Ascending aorta (tissue), 2 donors: Measurements from ENCODE around the gene DENND4B. TPM values are rescaled to one million over a fixed set of nuclear protein-coding genes. Genes with fewer than 3 reads are reported as not detected.

ENCODE experiments used
- DNase-seq, 2 donors: peaks; one replicate each; pipeline ENCODE4 v3.0.0-alpha.2; 2019; ENCODE audit warnings: low spot score in 2 of 2
- H3K27ac ChIP-seq, 2 donors: fragments of 200-600 bp; sonication (generic); one replicate each; pipeline ENCODE4 v1.5.1; 2016 to 2017; ENCODE audit warnings: mild to moderate bottlenecking in 1 of 2
- H3K27me3 ChIP-seq: fragments of 200-600 bp; sonication (generic); one replicate; pipeline ENCODE4 v1.5.1; 2017
- H3K36me3 ChIP-seq, 2 donors: fragments of 200-600 bp; sonication (generic); one replicate each; pipeline ENCODE4 v1.5.1; 2016
- H3K4me1 ChIP-seq, 2 donors: fragments of 200-600 bp; sonication (generic); one replicate each; pipeline ENCODE4 v1.5.1; 2016 to 2017; ENCODE audit warnings: mild to moderate bottlenecking in 1 of 2
- H3K4me3 ChIP-seq, 2 donors: fragments of 200-600 bp; sonication (generic); one replicate each; pipeline ENCODE4 v1.5.1; 2016 to 2017; ENCODE audit warnings: mild to moderate bottlenecking in 1 of 2
- H3K9me3 ChIP-seq, 2 donors: fragments of 200-600 bp; sonication (generic); one replicate each; pipeline ENCODE4 v1.5.1; 2016
- CTCF ChIP-seq, 3 experiments: fragments of 200-600 bp in 2 of 3; fragments of 450-650 bp in 1 of 3; sonication (generic) in 2 of 3; IDR thresholded peaks; one replicate each; pipeline ENCODE4 v1.5.1; 2016 to 2019; ENCODE audit warnings: antibody characterized with exemption in 3 of 3, mild to moderate bottlenecking in 1 of 3, moderate library complexity in 1 of 3
- intact Hi-C: fragments of 100-400 bp; cut with DNase I; formaldehyde crosslinking; loops from one replicate; pipeline ENCODE4 v1.15.1; 2023
- total RNA-seq: library from RNA; depleted of rRNA; stranded (reverse); fragments of >200 nt; gene quantifications from one replicate; pipeline ENCODE4 v1.1.0, GENCODE V29; 2016

DENND4B gene
- total RNA-seq, 1 donor from 2014 or later = 80.0 TPM

DNA sequence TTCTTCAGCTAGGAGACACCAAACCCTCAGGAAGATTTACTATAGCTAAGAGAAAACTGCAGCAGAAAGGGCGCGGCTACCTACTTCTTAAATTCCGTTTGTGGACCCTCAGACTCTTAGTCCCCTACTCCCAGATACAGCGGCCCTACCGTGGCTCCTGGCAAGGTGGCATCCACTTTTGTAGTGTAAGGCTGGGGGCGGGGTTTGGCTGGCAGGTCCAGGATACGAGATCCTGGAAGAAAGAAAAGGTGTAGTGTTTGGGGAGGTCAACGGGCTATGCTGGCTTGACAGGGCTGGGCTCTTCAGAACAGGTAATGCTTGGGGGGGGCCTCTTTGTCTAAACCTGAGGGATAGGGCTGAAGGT is 21.5 kb upstream of the DENND4B start:
- intact Hi-C loops = loop anchor here (1.0 kb wide), 3 partner anchors 9 to 22 kb away; partner anchors contain the start of genes DENND4B, JTB and RAB13
- H3K4me3 ChIP-seq = peak overlapping the region; percentile 62 to 69
- H3K4me1 ChIP-seq = peaks cover 7 to 14% of the 10 kb centered on the region in 2 donors
- no peaks in the 10 kb centered on the region for H3K27me3 ChIP-seq
- no peak for DNase-seq
- H3K27ac ChIP-seq = peak overlapping the region; percentile 80 to 85
- H3K9me3 ChIP-seq = no peaks in the 10 kb centered on the region
- H3K36me3 ChIP-seq = peaks cover 0 to 6% of the 10 kb centered on the region in 2 donors
- TF ChIP-seq CTCF (IDR thresholded peaks at IDR 0.05) = no peak

- peaks cover 9 to 20% of the 10 kb centered on the region in 2 donors for H3K4me1 ChIP-seq
- peak within 1 kb of the TSS; percentile 62 to 69 for H3K4me3 ChIP-seq
- H3K27ac ChIP-seq = peak within 1 kb of the TSS; percentile 80 to 85
- no peaks in the 10 kb centered on the region for H3K36me3 ChIP-seq
- peak; percentile 6 to 43 (median 43) for TF ChIP-seq CTCF (IDR thresholded peaks at IDR 0.05)
- no peaks in the 10 kb centered on the region for H3K27me3 ChIP-seq
- peak; percentile 73 to 96 for DNase-seq
- no peaks in the 10 kb centered on the region for H3K9me3 ChIP-seq
- intact Hi-C loops = loop anchor here (1.0 kb wide), 3 partner anchors 10 to 21 kb away; partner anchors contain the start of genes DENND4B, JTB and RAB13
Measured at GRCh38 chr1:153967107-153967999, 20.8 kb upstream of the DENND4B start, which contains the start of gene CREB3L4. CREB3L4 (plus strand) TSS chr1:153967902; CDS start chr1:153968526, 624 bp downstream.

- no peaks in the 10 kb centered on the region for H3K9me3 ChIP-seq
- peaks cover 10 to 14% of the 10 kb centered on the region in 2 donors for H3K36me3 ChIP-seq
- no peak for DNase-seq
- H3K27ac ChIP-seq = peak overlapping the region; percentile 91 to 96
- H3K4me1 ChIP-seq = peaks cover 18 to 35% of the 10 kb centered on the region in 2 donors
- no peak for TF ChIP-seq CTCF (IDR thresholded peaks at IDR 0.05)
- peak overlapping the region; percentile 65 to 75 for H3K4me3 ChIP-seq
- no peaks in the 10 kb centered on the region for H3K27me3 ChIP-seq
- intact Hi-C loops = loop anchor here (1.0 to 5.0 kb wide), 3 partner anchors 22 to 292 kb away; partner anchors contain the start of genes GATAD2B, ILF2 and RAB13
Measured at GRCh38 chr1:153963850-153964331, 17.4 kb upstream of the DENND4B start.

DNA sequence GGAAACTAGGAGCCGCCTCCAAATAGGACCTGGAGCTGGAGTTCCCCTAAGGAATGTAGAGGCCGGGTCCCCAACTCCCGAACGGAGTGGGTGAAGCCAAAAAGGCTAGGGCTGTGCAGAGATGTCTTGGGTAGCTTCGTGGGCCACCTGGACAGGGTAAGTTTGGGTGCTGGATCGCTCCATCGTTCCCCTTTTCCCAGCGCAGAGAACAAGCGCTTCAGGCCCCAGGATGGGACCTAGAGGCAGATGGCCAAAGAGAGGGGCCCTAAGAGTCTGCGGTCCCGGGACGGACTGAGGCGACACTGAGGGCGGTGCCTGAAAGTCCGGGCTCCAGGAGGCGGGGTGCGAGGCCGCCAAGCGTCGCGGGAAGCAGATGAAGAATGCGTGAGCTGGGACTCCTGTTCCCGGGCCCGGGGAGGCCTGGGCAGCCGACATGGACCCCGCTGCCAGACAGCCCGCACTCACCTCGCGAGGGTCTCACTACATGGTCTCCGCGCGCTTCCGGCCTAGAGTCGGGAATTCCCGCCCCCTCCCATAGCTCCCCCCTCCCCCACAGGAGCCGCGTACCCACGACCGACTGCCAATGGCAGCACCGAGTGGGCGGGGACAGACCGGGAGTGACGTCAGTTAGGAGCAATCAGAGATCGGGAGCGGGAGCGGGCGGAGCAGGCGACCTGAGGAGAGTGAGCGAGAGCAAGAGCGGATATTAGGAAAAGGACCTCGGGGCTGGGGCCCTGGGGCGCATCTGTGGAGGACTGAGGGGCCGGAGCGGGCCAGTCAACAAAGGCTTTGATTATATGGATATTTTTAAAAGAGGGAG is 16.7 kb upstream of the DENND4B start, which contains the start of gene SLC39A1:
SLC39A1 (minus strand) TSS at position 508 of the 820 bp plus-strand sequence. CDS start 822 bp downstream, outside the sequence.
- Histone ChIP-seq H3K4me3 (peak within 1 kb of the TSS; percentile 65 to 75), H3K27ac (peak within 1 kb of the TSS; percentile 91 to 96), H3K36me3 (peaks cover 10 to 14% of the 10 kb centered on the region in 2 donors), H3K27me3 (no peaks in the 10 kb centered on the region), H3K9me3 (no peaks in the 10 kb centered on the region), H3K4me1 (peaks cover 18 to 34% of the 10 kb centered on the region in 2 donors)
- intact Hi-C loops = loop anchor here (1.0 to 5.0 kb wide), 3 partner anchors 23 to 291 kb away; partner anchors contain the start of genes GATAD2B, ILF2 and RAB13
- no peak for TF ChIP-seq CTCF (IDR thresholded peaks at IDR 0.05)
- peak; percentile 97 to 99 for DNase-seq
